Thyroid gland (tissue), 4 donors: ENCODE measurements around the gene PACSIN1.

Source experiments
- CTCF ChIP-seq, 6 experiments: fragments of 200-600 bp in 3 of 6; fragments of 450-650 bp in 3 of 6; sonication (generic) in 3 of 6; IDR thresholded peaks; one replicate each; pipeline ENCODE4 v1.5.1; 2016 to 2019; ENCODE audit warnings: antibody characterized with exemption in 6 of 6, mild to moderate bottlenecking in 2 of 6, inconsistent platforms in 1 of 6, moderate library complexity in 1 of 6
- POLR2A ChIP-seq, 2 donors: fragments of 450-650 bp; IDR thresholded peaks; one replicate each; pipeline ENCODE4 v1.6.1; 2017; ENCODE audit warnings: antibody characterized with exemption in 2 of 2, mild to moderate bottlenecking in 2 of 2, moderate library complexity in 1 of 2

GRCh38 chr6:34468378-34468892, 2.6 kb downstream of the PACSIN1 start:
- no peak for TF ChIP-seq CTCF (IDR thresholded peaks at IDR 0.05)
- no peak for TF ChIP-seq POLR2A (IDR thresholded peaks at IDR 0.05)
